Skeletal muscle satellite cell (primary cell): ENCODE data around the gene GPATCH1.

ENCODE experiments used
- H3K27me3 ChIP-seq: 2 replicates; pipeline ENCODE4 v1.7.0; 2013; ENCODE audit warnings: low read length; ENCODE audit not compliant: control insufficient read depth, insufficient read depth
- H3K36me3 ChIP-seq: 2 replicates; pipeline ENCODE4 v1.7.0; 2013; ENCODE audit warnings: mild to moderate bottlenecking, control low read depth, low read length; ENCODE audit not compliant: insufficient read depth
- H3K4me1 ChIP-seq: 2 replicates; pipeline ENCODE4 v1.7.0; 2013; ENCODE audit warnings: low read length; ENCODE audit not compliant: control insufficient read depth, insufficient read depth
- H3K4me2 ChIP-seq: 2 replicates; pipeline ENCODE4 v1.7.0; 2013; ENCODE audit warnings: mild to moderate bottlenecking, low read length
- H3K4me3 ChIP-seq: 2 replicates; pipeline ENCODE4 v1.7.0; 2013; ENCODE audit warnings: low read length
- H3K9ac ChIP-seq: 2 replicates; pipeline ENCODE4 v1.7.0; 2013; ENCODE audit warnings: mild to moderate bottlenecking, low read depth, low read length, moderate library complexity
- H3K9me3 ChIP-seq: replicated peaks from 2 replicates; pipeline ENCODE4 v1.7.0; 2013; ENCODE audit warnings: mild to moderate bottlenecking, control low read depth, low read length

GPATCH1 gene

GRCh38 chr19:33048806-33049676 is 31.9 kb upstream of the GPATCH1 start:
- H3K4me1 ChIP-seq: no peaks in the 10 kb centered on the region
- no peak overlapping the region for H3K9ac ChIP-seq
- H3K4me2 ChIP-seq: no peak overlapping the region
- no peaks in the 10 kb centered on the region for H3K9me3 ChIP-seq
- H3K4me3 ChIP-seq: no peak overlapping the region
- no peaks in the 10 kb centered on the region for H3K27me3 ChIP-seq
- no peaks in the 10 kb centered on the region for H3K36me3 ChIP-seq

GRCh38 chr19:33050110-33050509 is 30.9 kb upstream of the GPATCH1 start:
- H3K4me1 ChIP-seq: no peaks in the 10 kb centered on the region
- no peak overlapping the region for H3K4me2 ChIP-seq
- H3K36me3 ChIP-seq: no peaks in the 10 kb centered on the region
- H3K27me3 ChIP-seq: no peaks in the 10 kb centered on the region
- H3K9me3 ChIP-seq: no peaks in the 10 kb centered on the region
- H3K4me3 ChIP-seq: no peak overlapping the region
- H3K9ac ChIP-seq: no peak overlapping the region

- Histone ChIP-seq H3K4me2 (no peak overlapping the region), H3K4me3 (no peak overlapping the region), H3K36me3 (no peaks in the 10 kb centered on the region), H3K4me1 (no peaks in the 10 kb centered on the region), H3K27me3 (no peaks in the 10 kb centered on the region), H3K9ac (no peak overlapping the region), H3K9me3 (no peaks in the 10 kb centered on the region)
Observed at GRCh38 chr19:33052352-33052972, 28.5 kb upstream of the GPATCH1 start.

GRCh38 chr19:33054623-33055022 is 26.4 kb upstream of the GPATCH1 start:
- no peak overlapping the region for H3K9ac ChIP-seq
- H3K36me3 ChIP-seq: no peaks in the 10 kb centered on the region
- H3K9me3 ChIP-seq: no peaks in the 10 kb centered on the region
- H3K27me3 ChIP-seq: no peaks in the 10 kb centered on the region
- H3K4me1 ChIP-seq: no peaks in the 10 kb centered on the region
- H3K4me3 ChIP-seq: no peak overlapping the region
- H3K4me2 ChIP-seq: no peak overlapping the region

GRCh38 chr19:33055718-33056117 is 25.3 kb upstream of the GPATCH1 start:
- Histone ChIP-seq H3K4me3 (no peak overlapping the region), H3K9me3 (no peaks in the 10 kb centered on the region), H3K27me3 (no peaks in the 10 kb centered on the region), H3K9ac (no peak overlapping the region), H3K36me3 (no peaks in the 10 kb centered on the region), H3K4me1 (no peaks in the 10 kb centered on the region), H3K4me2 (no peak overlapping the region)

GRCh38 chr19:33060586-33060985 is 20.4 kb upstream of the GPATCH1 start:
- Histone ChIP-seq H3K9ac (no peak overlapping the region), H3K9me3 (no peaks in the 10 kb centered on the region), H3K36me3 (no peaks in the 10 kb centered on the region), H3K4me1 (peaks cover 5% of the 10 kb centered on the region), H3K4me3 (no peak overlapping the region), H3K27me3 (peaks cover 5% of the 10 kb centered on the region), H3K4me2 (no peak overlapping the region)

- H3K4me2 ChIP-seq: no peak overlapping the region
- H3K9me3 ChIP-seq: no peaks in the 10 kb centered on the region
- no peak overlapping the region for H3K4me3 ChIP-seq
- H3K4me1 ChIP-seq: peaks cover 5% of the 10 kb centered on the region
- H3K9ac ChIP-seq: no peak overlapping the region
- H3K27me3 ChIP-seq: peaks cover 5% of the 10 kb centered on the region
- no peaks in the 10 kb centered on the region for H3K36me3 ChIP-seq
Observed at GRCh38 chr19:33062902-33063301, 18.1 kb upstream of the GPATCH1 start.

- Histone ChIP-seq H3K4me1 (peaks cover 5% of the 10 kb centered on the region), H3K27me3 (peaks cover 5% of the 10 kb centered on the region), H3K4me3 (no peak overlapping the region), H3K36me3 (no peaks in the 10 kb centered on the region), H3K9ac (no peak overlapping the region), H3K4me2 (peak overlapping the region; percentile 75), H3K9me3 (no peaks in the 10 kb centered on the region)
Observed at GRCh38 chr19:33063356-33063752, 17.6 kb upstream of the GPATCH1 start.

GRCh38 chr19:33063753-33064457 is 17.1 kb upstream of the GPATCH1 start:
- Histone ChIP-seq H3K9me3 (no peaks in the 10 kb centered on the region), H3K4me1 (peaks cover 5% of the 10 kb centered on the region), H3K27me3 (peaks cover 5% of the 10 kb centered on the region), H3K4me3 (peak overlapping the region; percentile 69), H3K36me3 (no peaks in the 10 kb centered on the region), H3K4me2 (peak overlapping the region; percentile 75), H3K9ac (no peak overlapping the region)

GRCh38 chr19:33064458-33064791 is 16.6 kb upstream of the GPATCH1 start:
- H3K4me2 ChIP-seq: peak overlapping the region; percentile 75
- H3K4me1 ChIP-seq: peaks cover 5% of the 10 kb centered on the region
- H3K4me3 ChIP-seq: peak overlapping the region; percentile 69
- H3K27me3 ChIP-seq: peaks cover 5% of the 10 kb centered on the region
- no peaks in the 10 kb centered on the region for H3K9me3 ChIP-seq
- H3K9ac ChIP-seq: no peak overlapping the region
- no peaks in the 10 kb centered on the region for H3K36me3 ChIP-seq

- H3K4me3 ChIP-seq: peak within 1 kb of the TSS; percentile 69
- H3K4me1 ChIP-seq: peaks cover 5% of the 10 kb centered on the region
- no peaks in the 10 kb centered on the region for H3K36me3 ChIP-seq
- peaks cover 5% of the 10 kb centered on the region for H3K27me3 ChIP-seq
- no peaks in the 10 kb centered on the region for H3K9me3 ChIP-seq
- H3K4me2 ChIP-seq: peak within 1 kb of the TSS; percentile 75
- H3K9ac ChIP-seq: no peak within 1 kb of the TSS
Observed at GRCh38 chr19:33064792-33065550, 16.0 kb upstream of the GPATCH1 start, which contains the start of gene RHPN2. Gene RHPN2 (minus strand): TSS chr19:33064888. CDS start chr19:33064852, 36 bp downstream.
